Fibroblast of lung (primary cell): ENCODE data around the gene PHTF2. TPM values are rescaled to one million over a fixed set of nuclear protein-coding genes. Genes with fewer than 3 reads are reported as not detected.

Source experiments
- DNase-seq, 2 donors: peaks; one replicate each; pipeline versions ENCODE4 v3.0.0 to v3.0.0-alpha.2; 2010; ENCODE audit warnings: low read depth in 2 of 2
- H2AFZ ChIP-seq: 2 replicates; pipeline ENCODE4 v1.5.1; 2012; ENCODE audit warnings: low read length, control low read depth, inconsistent platforms
- H3K27ac ChIP-seq: 2 replicates; pipeline ENCODE4 v1.5.1; 2011; ENCODE audit warnings: low read length, control low read depth; ENCODE audit not compliant: insufficient read depth
- H3K27me3 ChIP-seq: 2 replicates; pipeline ENCODE4 v1.5.1; 2011; ENCODE audit warnings: mild to moderate bottlenecking, low read length; ENCODE audit not compliant: control insufficient read depth, insufficient read depth
- H3K36me3 ChIP-seq: 2 replicates; pipeline ENCODE4 v1.5.1; 2011; ENCODE audit warnings: low read length; ENCODE audit not compliant: control insufficient read depth, insufficient read depth
- H3K4me1 ChIP-seq: 2 replicates; pipeline ENCODE4 v1.5.1; 2011; ENCODE audit warnings: low read length; ENCODE audit not compliant: control insufficient read depth, insufficient read depth; ENCODE audit errors: extremely low read depth
- H3K4me2 ChIP-seq: 2 replicates; pipeline ENCODE4 v1.5.1; 2011; ENCODE audit warnings: low read length, control low read depth; ENCODE audit not compliant: insufficient read depth; ENCODE audit errors: extremely low read depth
- H3K4me3 ChIP-seq, 4 experiments: fragments of 200-600 bp in 1 of 4; sonication (generic) in 1 of 4; replicated peaks in 1 of 4; 2 replicates each; pipeline ENCODE4 v1.5.1; 2011 to 2016; ENCODE audit warnings: low read length in 4 of 4, low read depth in 3 of 4, mild to moderate bottlenecking in 3 of 4, control low read depth in 2 of 4, inconsistent platforms in 1 of 4, mixed read lengths in 1 of 4; ENCODE audit not compliant: insufficient read depth in 1 of 4; ENCODE audit errors: control extremely low read depth in 1 of 4
- H3K79me2 ChIP-seq: 2 replicates; pipeline ENCODE4 v1.5.1; 2012; ENCODE audit warnings: mild to moderate bottlenecking, low read length, inconsistent platforms; ENCODE audit not compliant: control insufficient read depth, insufficient read depth
- H3K9ac ChIP-seq: 2 replicates; pipeline ENCODE4 v1.5.1; 2011; ENCODE audit warnings: mild to moderate bottlenecking, low read length, control low read depth; ENCODE audit not compliant: insufficient read depth
- H3K9me3 ChIP-seq: 2 replicates; pipeline ENCODE4 v1.5.1; 2012; ENCODE audit warnings: low read depth, low read length; ENCODE audit not compliant: control insufficient read depth, insufficient read depth
- H4K20me1 ChIP-seq: 2 replicates; pipeline ENCODE4 v1.5.1; 2011; ENCODE audit warnings: low read length; ENCODE audit not compliant: control insufficient read depth, insufficient read depth; ENCODE audit errors: extremely low read depth
- CTCF ChIP-seq, 2 donors: IDR thresholded peaks in 1 of 2; conservative IDR thresholded peaks in 1 of 2; 1 replicate in 1 of 2; 2 replicates in 1 of 2; pipeline ENCODE4 v1.5.1; 2011 to 2012; ENCODE audit warnings: low read length in 2 of 2, control low read depth in 1 of 2, inconsistent platforms in 1 of 2, low read depth in 1 of 2, mild to moderate bottlenecking in 1 of 2
- EZH2 ChIP-seq: IDR thresholded peaks from 2 replicates; pipeline ENCODE4 v1.5.1; 2012; ENCODE audit warnings: low read length, control low read depth, mild to moderate bottlenecking; ENCODE audit errors: missing control alignments
- polyA plus RNA-seq, 2 donors: library from polyadenylated mRNA; depleted of rRNA in 1 of 2; stranded (reverse) in 1 of 2; unstranded in 1 of 2; fragments of >200 nt; gene quantifications; 2 replicates each; pipeline ENCODE4 v1.2.1, GENCODE V29; 2011 to 2012; ENCODE audit warnings: missing spikeins in 1 of 2
- total RNA-seq: library from RNA; depleted of rRNA; stranded (reverse); fragments of >200 nt; gene quantifications from 2 replicates; pipeline ENCODE4 v1.2.1, GENCODE V29; 2014

The PHTF2 gene
- total and polyA plus RNA-seq, 2 donors (not counting 1 experiment from before 2014, with no cell fraction given), result 25.9 to 64.4 TPM

GRCh38 chr7:77800158-77800557, 1.6 kb downstream of the PHTF2 start:
- no peak overlapping the region for H3K9ac ChIP-seq
- no peaks in the 10 kb centered on the region for H3K27me3 ChIP-seq
- H2AFZ ChIP-seq, result no peak overlapping the region
- H3K4me1 ChIP-seq, result peaks cover 2% of the 10 kb centered on the region
- H3K79me2 ChIP-seq, result peaks cover 75% of the 10 kb centered on the region
- H3K9me3 ChIP-seq, result no peaks in the 10 kb centered on the region
- H4K20me1 ChIP-seq, result no peaks in the 10 kb centered on the region
- DNase-seq, result peak in 1 of 2 donors; percentile 78
- no peaks in the 10 kb centered on the region for H3K36me3 ChIP-seq
- TF ChIP-seq CTCF (conservative IDR thresholded peaks at IDR 0.05 in 1 of 2, IDR thresholded peaks at IDR 0.05 in 1 of 2; ENCODE audit: low read depth in 1 of 2, low read length in 2 of 2) (no peak), EZH2 (no peak)
- H3K27ac ChIP-seq, result no peak overlapping the region
- peak overlapping the region; percentile 39 for H3K4me2 ChIP-seq
- peak overlapping the region; percentile 14 to 97 (median 83) for H3K4me3 ChIP-seq

- no peak overlapping the region for H3K27ac ChIP-seq
- H2AFZ ChIP-seq, result no peak overlapping the region
- H3K79me2 ChIP-seq, result peaks cover 71% of the 10 kb centered on the region
- H3K4me1 ChIP-seq, result peaks cover 2% of the 10 kb centered on the region
- DNase-seq, result no peak
- H3K36me3 ChIP-seq, result no peaks in the 10 kb centered on the region
- H3K27me3 ChIP-seq, result no peaks in the 10 kb centered on the region
- no peak overlapping the region for H3K4me2 ChIP-seq
- TF ChIP-seq EZH2 (no peak), CTCF (conservative IDR thresholded peaks at IDR 0.05 in 1 of 2, IDR thresholded peaks at IDR 0.05 in 1 of 2; ENCODE audit: low read depth in 1 of 2, low read length in 2 of 2) (no peak)
- H4K20me1 ChIP-seq, result no peaks in the 10 kb centered on the region
- no peaks in the 10 kb centered on the region for H3K9me3 ChIP-seq
- no peak overlapping the region for H3K9ac ChIP-seq
- no peak overlapping the region for H3K4me3 ChIP-seq
These were observed 2.2 kb downstream of the PHTF2 start for GRCh38 chr7:77800730-77801129.

GRCh38 chr7:77802557-77803405, 4.2 kb downstream of the PHTF2 start:
- Histone ChIP-seq H3K4me3 (no peak overlapping the region), H3K4me1 (no peaks in the 10 kb centered on the region), H3K79me2 (peaks cover 63% of the 10 kb centered on the region), H3K9ac (no peak overlapping the region), H3K27ac (no peak overlapping the region), H3K36me3 (no peaks in the 10 kb centered on the region), H3K9me3 (no peaks in the 10 kb centered on the region), H4K20me1 (no peaks in the 10 kb centered on the region), H3K27me3 (no peaks in the 10 kb centered on the region), H3K4me2 (no peak overlapping the region), H2AFZ (no peak overlapping the region)
- DNase-seq, result peak in 1 of 2 donors; percentile 27
- no peak for TF ChIP-seq CTCF (conservative IDR thresholded peaks at IDR 0.05 in 1 of 2, IDR thresholded peaks at IDR 0.05 in 1 of 2; ENCODE audit: low read depth in 1 of 2, low read length in 2 of 2)
- TF ChIP-seq EZH2, result no peak
